Kasumi-1 (cell line): Measurements from ENCODE around the gene LAMA4.
"Not testable (repeated sequence)": the region's sequence is repeated elsewhere in the genome, so short reads cannot be mapped to it uniquely, and the experiment has no call there.

Experiments
- DNase-seq, 2 experiments: peaks; one replicate each; lab custom pipeline; 2025; lab: John Stamatoyannopoulos, UW

Gene LAMA4

GRCh38 chr6:112144145-112144926 lies 110.0 kb downstream of the LAMA4 start:
- no peak for DNase-seq

GRCh38 chr6:112141707-112142106 lies 112.7 kb downstream of the LAMA4 start:
- no peak for DNase-seq

GRCh38 chr6:112139052-112139451 lies 115.3 kb downstream of the LAMA4 start:
- no peak for DNase-seq

GRCh38 chr6:112130878-112131277 lies 123.5 kb downstream of the LAMA4 start:
- no peak for DNase-seq

GRCh38 chr6:112128208-112128607 lies 126.2 kb downstream of the LAMA4 start:
- DNase-seq: no peak

GRCh38 chr6:112123982-112124381 lies 130.4 kb downstream of the LAMA4 start:
- no peak for DNase-seq

- DNase-seq: no peak
These were observed 131.6 kb downstream of the LAMA4 start for GRCh38 chr6:112122756-112123155.

- DNase-seq: no peak
These were observed 136.3 kb downstream of the LAMA4 start for GRCh38 chr6:112118034-112118433.

- DNase-seq: peak; percentile 55 to 66
These were observed 136.8 kb downstream of the LAMA4 start for GRCh38 chr6:112117554-112117953.

- peak in 1 of 2 experiments; percentile 18 for DNase-seq
These were observed 138.1 kb downstream of the LAMA4 start for GRCh38 chr6:112116221-112116620.

- DNase-seq: no peak
These were observed 139.7 kb downstream of the LAMA4 start for GRCh38 chr6:112114577-112115223.

- DNase-seq: no peak
These were observed 140.4 kb downstream of the LAMA4 start for GRCh38 chr6:112113918-112114317.

- DNase-seq: no peak
These were observed 140.9 kb downstream of the LAMA4 start for GRCh38 chr6:112113431-112113830.

GRCh38 chr6:112109262-112109661 lies 145.1 kb downstream of the LAMA4 start:
- DNase-seq: no peak

GRCh38 chr6:112106562-112106961 lies 147.8 kb downstream of the LAMA4 start:
- DNase-seq: no peak

GRCh38 chr6:112106026-112106425 lies 148.3 kb downstream of the LAMA4 start:
- not testable (repeated sequence) for DNase-seq

- DNase-seq: no peak
These were observed 153.8 kb downstream of the LAMA4 start for GRCh38 chr6:112100561-112100960.

- DNase-seq: no peak
These were observed 157.5 kb downstream of the LAMA4 start for GRCh38 chr6:112096901-112097300.

GRCh38 chr6:112087916-112088315 lies 166.5 kb downstream of the LAMA4 start:
- peak; percentile 11 to 24 for DNase-seq

- DNase-seq: peak; percentile 97
These were observed 167.0 kb downstream of the LAMA4 start, which contains the start of the genes FAM229B and TUBE1 for GRCh38 chr6:112087136-112087911. Gene FAM229B, plus strand, starts transcription at chr6:112087591. Its CDS starts 11,693 bp downstream, at chr6:112099284. Gene TUBE1, minus strand, starts transcription at chr6:112087482. Its CDS starts 48 bp downstream, at chr6:112087434.

GRCh38 chr6:112086744-112087135 lies 167.6 kb downstream of the LAMA4 start:
- peak; percentile 79 for DNase-seq

GRCh38 chr6:112085286-112086065 lies 168.9 kb downstream of the LAMA4 start:
- no peak for DNase-seq
